ENCODE measurements around the gene TRIM2. TPM values are rescaled to one million over a fixed set of nuclear protein-coding genes. Genes with fewer than 3 reads are reported as not detected.
"Not testable (repeated sequence)": the region's sequence is repeated elsewhere in the genome, so short reads cannot be mapped to it uniquely, and the experiment has no call there.

Gene TRIM2
- polyA plus RNA-seq (2013, experiment 1 of 4), result 73.0 TPM
- polyA plus RNA-seq (2013, experiment 2 of 4), result 74.3 TPM
- 61.4 TPM for polyA plus RNA-seq (2013, experiment 3 of 4)
- polyA plus RNA-seq (2013, experiment 4 of 4), result 65.9 TPM

- H3K9me3 ChIP-seq (ENCODE audit: control insufficient read depth, low read length), result no peaks in the 10 kb centered on the region
- H3K27ac ChIP-seq (ENCODE audit: insufficient read depth, low read depth, low read length, poor library complexity, severe bottlenecking), result peak within 1 kb of the TSS; percentile 63
- H3K27me3 ChIP-seq (ENCODE audit: control insufficient read depth, insufficient read depth, low read length, poor library complexity, severe bottlenecking), result peaks cover 17% of the 10 kb centered on the region
- peak within 1 kb of the TSS; percentile 36 for H3K4me3 ChIP-seq (ENCODE audit: insufficient read depth, low read depth, low read length)
- H3K36me3 ChIP-seq (ENCODE audit: control insufficient read depth, insufficient read depth, low read length), result no peaks in the 10 kb centered on the region
- 3 to 5% methylated on average over 11 of the region's 11 CpGs for WGBS, 2 experiments
- H3K4me1 ChIP-seq (ENCODE audit: control insufficient read depth, insufficient read depth, low read length), result peaks cover 37% of the 10 kb centered on the region
These were observed at the start of gene TRIM2 for GRCh38 chr4:153204247-153204671. Gene TRIM2 (plus strand): TSS chr4:153204443. CDS start chr4:153204531, 88 bp downstream.

- WGBS, 2 experiments, result 76 to 79% methylated on average over 1 of the region's 1 CpG
- Histone ChIP-seq H3K27ac (ENCODE audit: insufficient read depth, low read depth, low read length, poor library complexity, severe bottlenecking) (no peak overlapping the region), H3K4me3 (ENCODE audit: insufficient read depth, low read depth, low read length) (no peak overlapping the region), H3K36me3 (ENCODE audit: control insufficient read depth, insufficient read depth, low read length) (no peaks in the 10 kb centered on the region), H3K27me3 (ENCODE audit: control insufficient read depth, insufficient read depth, low read length, poor library complexity, severe bottlenecking) (peaks cover 46% of the 10 kb centered on the region), H3K9me3 (ENCODE audit: control insufficient read depth, low read length) (no peaks in the 10 kb centered on the region), H3K4me1 (ENCODE audit: control insufficient read depth, insufficient read depth, low read length) (peaks cover 26% of the 10 kb centered on the region)
These were observed 48.6 kb upstream of the TRIM2 start for GRCh38 chr4:153155686-153156085.

GRCh38 chr4:153156263-153156662 is 48.0 kb upstream of the TRIM2 start:
- no peaks in the 10 kb centered on the region for H3K36me3 ChIP-seq (ENCODE audit: control insufficient read depth, insufficient read depth, low read length)
- 17 to 21% methylated on average over 2 of the region's 4 CpGs for WGBS, 2 experiments

GRCh38 chr4:153156721-153157120 is 47.5 kb upstream of the TRIM2 start:
- no peak overlapping the region for H3K4me3 ChIP-seq (ENCODE audit: insufficient read depth, low read depth, low read length)
- H3K36me3 ChIP-seq (ENCODE audit: control insufficient read depth, insufficient read depth, low read length), result no peaks in the 10 kb centered on the region
- 87 to 88% methylated on average over 5 of the region's 5 CpGs for WGBS, 2 experiments
- peaks cover 21% of the 10 kb centered on the region for H3K4me1 ChIP-seq (ENCODE audit: control insufficient read depth, insufficient read depth, low read length)
- H3K9me3 ChIP-seq (ENCODE audit: control insufficient read depth, low read length), result no peaks in the 10 kb centered on the region
- H3K27me3 ChIP-seq (ENCODE audit: control insufficient read depth, insufficient read depth, low read length, poor library complexity, severe bottlenecking), result peaks cover 45% of the 10 kb centered on the region
- no peak overlapping the region for H3K27ac ChIP-seq (ENCODE audit: insufficient read depth, low read depth, low read length, poor library complexity, severe bottlenecking)

More at GRCh38 chr4:153156263-153156662, 48.0 kb upstream of the TRIM2 start:
- H3K4me3 ChIP-seq (ENCODE audit: insufficient read depth, low read depth, low read length), result no peak overlapping the region
- peaks cover 26% of the 10 kb centered on the region for H3K4me1 ChIP-seq (ENCODE audit: control insufficient read depth, insufficient read depth, low read length)
- no peak overlapping the region for H3K27ac ChIP-seq (ENCODE audit: insufficient read depth, low read depth, low read length, poor library complexity, severe bottlenecking)
- H3K9me3 ChIP-seq (ENCODE audit: control insufficient read depth, low read length), result no peaks in the 10 kb centered on the region
- peaks cover 46% of the 10 kb centered on the region for H3K27me3 ChIP-seq (ENCODE audit: control insufficient read depth, insufficient read depth, low read length, poor library complexity, severe bottlenecking)

GRCh38 chr4:153159016-153159415 is 45.2 kb upstream of the TRIM2 start:
- H3K4me3 ChIP-seq (ENCODE audit: insufficient read depth, low read depth, low read length), result no peak overlapping the region
- H3K27ac ChIP-seq (ENCODE audit: insufficient read depth, low read depth, low read length, poor library complexity, severe bottlenecking), result no peak overlapping the region
- WGBS, 2 experiments, result 93 to 98% methylated on average over 3 to 4 of the region's 4 CpGs
- peaks cover 18% of the 10 kb centered on the region for H3K4me1 ChIP-seq (ENCODE audit: control insufficient read depth, insufficient read depth, low read length)
- no peaks in the 10 kb centered on the region for H3K36me3 ChIP-seq (ENCODE audit: control insufficient read depth, insufficient read depth, low read length)
- peaks cover 23% of the 10 kb centered on the region for H3K27me3 ChIP-seq (ENCODE audit: control insufficient read depth, insufficient read depth, low read length, poor library complexity, severe bottlenecking)
- no peaks in the 10 kb centered on the region for H3K9me3 ChIP-seq (ENCODE audit: control insufficient read depth, low read length)

GRCh38 chr4:153159728-153160221 is 44.5 kb upstream of the TRIM2 start:
- Histone ChIP-seq H3K27ac (ENCODE audit: insufficient read depth, low read depth, low read length, poor library complexity, severe bottlenecking) (no peak overlapping the region), H3K9me3 (ENCODE audit: control insufficient read depth, low read length) (no peaks in the 10 kb centered on the region), H3K36me3 (ENCODE audit: control insufficient read depth, insufficient read depth, low read length) (no peaks in the 10 kb centered on the region), H3K4me1 (ENCODE audit: control insufficient read depth, insufficient read depth, low read length) (peaks cover 18% of the 10 kb centered on the region), H3K4me3 (ENCODE audit: insufficient read depth, low read depth, low read length) (no peak overlapping the region), H3K27me3 (ENCODE audit: control insufficient read depth, insufficient read depth, low read length, poor library complexity, severe bottlenecking) (peaks cover 15% of the 10 kb centered on the region)
- 85 to 95% methylated on average over 3 to 5 of the region's 5 CpGs for WGBS, 2 experiments

GRCh38 chr4:153160821-153161220 is 43.4 kb upstream of the TRIM2 start:
- Histone ChIP-seq H3K4me1 (ENCODE audit: control insufficient read depth, insufficient read depth, low read length) (peaks cover 13% of the 10 kb centered on the region), H3K27me3 (ENCODE audit: control insufficient read depth, insufficient read depth, low read length, poor library complexity, severe bottlenecking) (peaks cover 5% of the 10 kb centered on the region), H3K4me3 (ENCODE audit: insufficient read depth, low read depth, low read length) (no peak overlapping the region), H3K36me3 (ENCODE audit: control insufficient read depth, insufficient read depth, low read length) (no peaks in the 10 kb centered on the region), H3K9me3 (ENCODE audit: control insufficient read depth, low read length) (no peaks in the 10 kb centered on the region), H3K27ac (ENCODE audit: insufficient read depth, low read depth, low read length, poor library complexity, severe bottlenecking) (no peak overlapping the region)
- WGBS, 2 experiments, result 92 to 99% methylated on average over 3 of the region's 4 CpGs

- Histone ChIP-seq H3K27ac (ENCODE audit: insufficient read depth, low read depth, low read length, poor library complexity, severe bottlenecking) (no peak overlapping the region), H3K4me1 (ENCODE audit: control insufficient read depth, insufficient read depth, low read length) (peaks cover 8% of the 10 kb centered on the region), H3K36me3 (ENCODE audit: control insufficient read depth, insufficient read depth, low read length) (no peaks in the 10 kb centered on the region), H3K4me3 (ENCODE audit: insufficient read depth, low read depth, low read length) (no peak overlapping the region), H3K27me3 (ENCODE audit: control insufficient read depth, insufficient read depth, low read length, poor library complexity, severe bottlenecking) (no peaks in the 10 kb centered on the region), H3K9me3 (ENCODE audit: control insufficient read depth, low read length) (no peaks in the 10 kb centered on the region)
- WGBS, 2 experiments, result 79 to 82% methylated on average over 7 of the region's 7 CpGs
These were observed 42.8 kb upstream of the TRIM2 start for GRCh38 chr4:153161226-153161963.

GRCh38 chr4:153165236-153165635 is 39.0 kb upstream of the TRIM2 start:
- not testable (repeated sequence) for H3K9me3 ChIP-seq (ENCODE audit: control insufficient read depth, low read length); H3K27me3 ChIP-seq (ENCODE audit: control insufficient read depth, insufficient read depth, low read length, poor library complexity, severe bottlenecking); H3K27ac ChIP-seq (ENCODE audit: insufficient read depth, low read depth, low read length, poor library complexity, severe bottlenecking); H3K4me3 ChIP-seq (ENCODE audit: insufficient read depth, low read depth, low read length); H3K4me1 ChIP-seq (ENCODE audit: control insufficient read depth, insufficient read depth, low read length); H3K36me3 ChIP-seq (ENCODE audit: control insufficient read depth, insufficient read depth, low read length)
- 84 to 93% methylated on average over 3 to 5 of the region's 5 CpGs for WGBS, 2 experiments

- WGBS, 2 experiments, result 67 to 69% methylated on average over 4 to 5 of the region's 5 CpGs
- Histone ChIP-seq H3K27me3 (ENCODE audit: control insufficient read depth, insufficient read depth, low read length, poor library complexity, severe bottlenecking) (no peaks in the 10 kb centered on the region), H3K9me3 (ENCODE audit: control insufficient read depth, low read length) (no peaks in the 10 kb centered on the region), H3K4me1 (ENCODE audit: control insufficient read depth, insufficient read depth, low read length) (peaks cover 11% of the 10 kb centered on the region), H3K36me3 (ENCODE audit: control insufficient read depth, insufficient read depth, low read length) (no peaks in the 10 kb centered on the region), H3K27ac (ENCODE audit: insufficient read depth, low read depth, low read length, poor library complexity, severe bottlenecking) (no peak overlapping the region), H3K4me3 (ENCODE audit: insufficient read depth, low read depth, low read length) (no peak overlapping the region)
These were observed 37.3 kb upstream of the TRIM2 start for GRCh38 chr4:153166716-153167501.
